HG03565 (cell line): ENCODE measurements around the gene AIDA.
A peak's percentile ranks its signal among the peaks of the same experiment; 100 is the strongest.
"Not testable (repeated sequence)": the region's sequence is repeated elsewhere in the genome, so short reads cannot be mapped to it uniquely, and the experiment has no call there.

Experiments used
- ATAC-seq: cut with Tn5 transposase; IDR thresholded peaks from one replicate; pipeline ENCODE4 v1.9.1; 2021; ENCODE audit warnings: mild to moderate bottlenecking, moderate library complexity; ENCODE audit not compliant: unreplicated experiment

Gene AIDA

DNA sequence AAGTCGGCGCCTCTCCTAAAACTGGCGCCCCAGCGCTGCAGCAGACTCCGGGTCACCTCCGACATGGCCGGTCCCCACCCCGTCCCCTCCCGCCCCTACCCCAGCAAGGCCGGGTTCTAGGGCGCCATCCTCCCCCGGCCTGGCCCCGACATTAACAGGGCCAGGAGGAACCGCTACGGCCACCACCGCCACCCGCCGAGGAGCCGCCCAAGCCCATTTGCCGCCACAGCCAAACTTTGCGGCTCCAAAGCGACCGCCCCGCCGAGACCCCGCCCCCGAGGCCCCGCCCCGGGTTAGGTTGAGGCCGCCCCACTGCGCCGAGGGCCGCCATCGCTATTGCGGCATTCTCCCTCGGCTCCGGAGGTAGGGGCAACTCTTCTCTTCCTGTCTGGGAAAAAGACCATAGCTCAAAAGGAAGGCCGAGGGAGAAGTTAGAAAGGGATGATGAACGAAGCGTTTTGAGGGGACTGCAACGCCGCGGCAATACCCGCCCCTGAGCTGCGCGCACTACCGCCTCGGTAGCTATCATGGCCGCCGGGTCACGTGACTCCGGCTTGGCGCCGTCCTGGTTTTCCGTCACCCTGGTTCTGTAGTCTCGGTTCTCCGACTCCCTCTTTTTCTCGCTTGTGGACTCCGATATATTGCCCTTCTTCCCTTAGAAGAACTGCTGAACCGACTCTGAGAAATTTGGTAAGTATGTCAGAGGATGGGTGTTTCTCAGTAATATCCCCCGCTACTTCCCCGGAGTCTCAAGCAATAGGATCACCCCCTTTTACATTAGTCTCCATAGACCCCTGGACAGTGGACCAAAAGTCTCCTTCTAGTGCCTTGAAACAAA is at the start of gene AIDA, which contains the start of gene BROX:
Gene AIDA (minus strand): TSS at position 239 of the 838 bp plus-strand sequence. CDS start 174 bp downstream, at position 65.
Gene BROX (plus strand): TSS at position 312 of the 838 bp plus-strand sequence. CDS start 3,136 bp downstream, outside the sequence.
- ATAC-seq, result peak; percentile 49

GRCh38 chr1:222761083-222761482 is 48.8 kb upstream of the AIDA start:
- no peak for ATAC-seq

- no peak for ATAC-seq
These were observed 47.3 kb upstream of the AIDA start for GRCh38 chr1:222759451-222760035.

DNA sequence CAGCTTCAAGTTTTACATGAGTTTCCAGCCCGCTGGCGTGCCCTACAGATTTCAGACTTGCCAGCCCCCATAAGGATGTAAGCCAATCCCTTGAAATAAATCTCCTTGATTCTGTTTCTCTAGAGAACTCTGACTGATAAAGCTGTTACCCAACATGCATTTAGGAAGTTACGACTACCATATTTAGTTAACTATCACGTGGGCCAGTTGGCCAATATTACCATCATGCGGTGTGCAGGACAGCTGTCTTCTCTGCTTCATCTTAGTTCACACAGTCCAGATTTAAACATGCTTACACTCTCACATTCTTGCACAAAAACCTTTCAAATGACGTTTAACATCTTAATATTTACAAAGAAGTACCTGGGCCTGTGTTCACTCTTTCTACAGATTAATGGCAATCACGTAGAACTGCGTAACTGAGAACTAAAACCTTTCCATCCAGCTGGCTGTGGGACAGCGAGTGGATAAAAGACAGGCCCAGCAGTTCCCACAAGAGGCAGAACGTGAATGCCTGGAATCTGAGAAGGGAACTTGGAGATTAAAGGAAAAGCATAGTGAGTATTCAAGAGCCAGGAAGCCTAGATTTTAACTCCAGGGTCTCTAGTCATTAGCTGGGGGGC is 45.5 kb upstream of the AIDA start:
- no peak for ATAC-seq

- no peak for ATAC-seq
These were observed 42.3 kb upstream of the AIDA start for GRCh38 chr1:222754366-222755139.

GRCh38 chr1:222751255-222751654 is 39.0 kb upstream of the AIDA start:
- no peak for ATAC-seq

GRCh38 chr1:222750651-222751050 is 38.4 kb upstream of the AIDA start:
- peak; percentile 82 for ATAC-seq

- ATAC-seq, result no peak
These were observed 37.6 kb upstream of the AIDA start for GRCh38 chr1:222749927-222750326.

- not testable (repeated sequence) for ATAC-seq
These were observed 29.6 kb upstream of the AIDA start for GRCh38 chr1:222741630-222742457.

DNA sequence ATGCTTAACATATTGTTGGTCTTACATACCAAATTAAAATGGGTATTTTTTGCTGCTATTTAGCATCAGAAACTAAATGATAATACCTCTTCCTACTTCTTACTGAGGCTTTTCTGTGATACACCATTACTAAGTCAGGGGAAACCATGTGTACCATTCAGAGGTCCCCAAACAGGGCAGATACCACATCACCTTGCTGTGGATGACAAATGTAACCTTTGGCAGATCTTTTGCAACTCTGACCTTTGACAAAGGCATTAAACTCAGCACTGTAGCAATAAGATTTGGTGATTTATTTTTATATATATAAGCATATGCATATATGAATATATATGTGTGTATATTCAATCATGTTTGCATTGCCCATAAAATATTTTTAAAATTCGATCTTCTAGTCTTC is 27.6 kb upstream of the AIDA start:
- no peak for ATAC-seq

DNA sequence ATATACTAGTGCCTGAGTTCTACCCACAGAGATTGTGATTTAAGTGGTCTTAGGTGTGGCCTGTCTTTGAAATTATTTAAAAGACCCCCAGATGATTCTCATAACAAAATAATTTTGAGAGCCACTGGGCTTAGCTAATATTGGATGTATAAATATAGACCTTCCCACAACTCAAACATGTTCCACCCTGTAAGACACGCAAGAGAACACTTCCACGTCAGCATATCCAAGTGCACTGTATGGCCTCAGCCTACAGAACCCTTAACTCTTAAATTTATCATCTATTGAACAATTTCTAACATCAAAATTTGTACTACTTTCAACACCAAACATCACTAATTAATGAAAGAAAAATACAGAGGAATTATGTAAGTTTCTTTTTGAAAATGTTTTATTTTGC is 27.2 kb upstream of the AIDA start:
- no peak for ATAC-seq

DNA sequence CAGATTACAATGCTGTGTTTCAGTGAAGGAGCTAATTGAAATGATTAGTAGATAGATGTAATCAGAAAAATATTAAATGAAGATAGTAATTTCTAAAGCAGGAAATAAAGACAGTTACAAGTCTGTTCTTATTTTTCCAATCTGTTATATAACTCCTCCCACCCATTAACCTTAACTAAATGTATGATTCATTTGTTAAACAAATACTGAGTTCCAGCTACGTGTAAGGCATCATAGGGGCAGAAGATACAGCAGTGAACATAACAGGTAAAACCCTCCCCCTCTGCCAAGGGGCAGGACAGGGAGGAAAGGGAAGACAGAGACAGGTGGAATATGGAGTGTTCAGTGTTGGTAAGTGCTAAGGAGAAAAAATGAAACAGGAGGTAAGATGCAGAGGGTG is 24.7 kb upstream of the AIDA start, which contains the start of gene FAM177B:
Gene FAM177B (plus strand): TSS at position 231 of the 400 bp plus-strand sequence. CDS start 9,344 bp downstream, outside the sequence.
- ATAC-seq, result no peak

DNA sequence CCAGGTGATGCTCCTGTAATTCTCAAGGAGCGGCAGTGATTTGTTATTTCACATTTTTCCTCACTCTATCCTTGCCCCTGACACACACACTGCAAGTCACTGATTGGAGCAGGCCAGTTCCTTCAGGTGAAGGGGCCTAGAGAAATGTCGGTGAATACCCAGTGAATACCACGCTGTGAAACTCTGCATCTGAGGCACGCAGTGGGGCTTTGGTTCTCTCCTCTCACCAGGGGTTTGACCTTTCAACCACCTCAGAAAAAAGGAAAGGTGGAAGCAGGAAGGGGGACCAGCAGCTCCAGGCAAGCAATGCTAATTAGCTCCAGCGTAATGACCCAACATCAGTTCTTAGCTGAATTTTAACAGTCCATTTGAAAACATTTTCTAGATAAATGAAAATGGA is 24.2 kb upstream of the AIDA start:
- no peak for ATAC-seq

GRCh38 chr1:222734740-222735139 is 22.4 kb upstream of the AIDA start:
- ATAC-seq, result no peak

- ATAC-seq, result peak; percentile 97
These were observed 20.2 kb upstream of the AIDA start for GRCh38 chr1:222732216-222733159.

DNA sequence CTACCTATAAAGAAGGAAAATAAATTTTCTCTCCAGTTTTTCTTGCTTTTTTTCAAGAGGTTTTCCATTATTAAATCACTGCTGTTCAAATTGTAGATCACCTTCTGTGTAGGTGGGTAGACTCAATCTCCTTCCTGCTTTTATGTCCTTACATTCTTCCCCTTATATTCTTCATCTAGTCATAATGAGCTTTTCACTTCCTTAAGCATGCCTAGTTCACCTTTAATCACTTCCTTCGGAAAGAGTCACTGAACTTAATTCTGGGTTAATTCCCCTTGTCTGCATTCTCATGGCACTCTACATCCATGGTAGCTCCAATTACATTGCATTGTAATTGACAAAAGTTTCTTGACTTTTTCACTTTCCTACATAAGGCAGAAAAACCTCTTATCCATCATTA is 18.6 kb upstream of the AIDA start:
- ATAC-seq, result no peak

DNA sequence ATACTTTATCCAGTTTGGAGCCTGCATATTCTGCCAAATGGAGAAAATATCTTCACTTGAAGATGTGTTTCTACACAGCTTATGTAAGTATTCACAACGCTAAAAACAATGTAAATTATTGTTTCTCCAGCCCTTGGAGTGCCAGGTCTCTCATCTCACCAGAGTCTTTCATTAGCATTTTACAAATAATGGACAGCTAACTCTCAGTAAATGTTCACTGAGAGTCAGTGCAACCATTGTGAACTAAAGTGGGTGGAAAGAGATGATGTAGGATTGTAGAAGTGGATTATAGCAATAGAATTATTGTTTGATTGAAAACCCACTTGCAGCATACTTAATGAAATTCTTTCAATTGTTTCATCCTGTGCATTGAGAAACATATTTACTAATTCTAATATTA is 16.5 kb upstream of the AIDA start:
- ATAC-seq, result no peak

GRCh38 chr1:222716393-222716792 is 4.1 kb upstream of the AIDA start:
- ATAC-seq, result no peak
